ENCODE measurements around the gene STAC2. TPM values are rescaled to one million over a fixed set of nuclear protein-coding genes. Genes with fewer than 3 reads are reported as not detected.

The STAC2 gene
- total and polyA plus RNA-seq, 2 of the 13 experiments (the other 11 are each of a cell fraction or from before 2014, with no cell fraction given), result not detected

- TF ChIP-seq ZNF280B (CRISPR knock-in tag; IDR thresholded peaks at IDR 0.05; ENCODE audit: borderline replicate concordance) (no peak), ASH2L (IDR thresholded peaks at IDR 0.05; ENCODE audit: insufficient read length, low read depth, low read length) (no peak), ZNF740 (CRISPR knock-in tag; IDR thresholded peaks at IDR 0.05) (peak; percentile 70), HOXA7 (CRISPR knock-in tag; IDR thresholded peaks at IDR 0.05) (0 out of 2 replicates have a peak, but pooled peaks have one; percentile 49), GPN1 (CRISPR knock-in tag; IDR thresholded peaks at IDR 0.05; ENCODE audit: borderline replicate concordance) (no peak), ZNF839 (CRISPR knock-in tag; IDR thresholded peaks at IDR 0.05; ENCODE audit: borderline replicate concordance) (no peak), ZBTB21 (CRISPR knock-in tag; IDR thresholded peaks at IDR 0.05) (no peak), THAP9 (CRISPR knock-in tag; IDR thresholded peaks at IDR 0.05; ENCODE audit: borderline replicate concordance) (no peak; the same call in 1 of the 2 replicates), SCMH1 (CRISPR knock-in tag; IDR thresholded peaks at IDR 0.05; ENCODE audit: borderline replicate concordance) (no peak), KMT2A (CRISPR knock-in tag; IDR thresholded peaks at IDR 0.05) (no peak), HNF4A (CRISPR knock-in tag; IDR thresholded peaks at IDR 0.05) (no peak), SRF (IDR thresholded peaks at IDR 0.05; ENCODE audit: low read depth, low read length) (no peak), ZNF557 (CRISPR knock-in tag; IDR thresholded peaks at IDR 0.05) (no peak), ZNF367 (CRISPR knock-in tag; IDR thresholded peaks at IDR 0.05; ENCODE audit: borderline replicate concordance) (no peak), RXRB (CRISPR knock-in tag; IDR thresholded peaks at IDR 0.05; ENCODE audit: borderline replicate concordance) (no peak), ZSCAN25 (CRISPR knock-in tag; IDR thresholded peaks at IDR 0.05) (peak; percentile 47), HINFP (CRISPR knock-in tag; IDR thresholded peaks at IDR 0.05; ENCODE audit: low read depth) (no peak), ZFP36L1 (CRISPR knock-in tag; IDR thresholded peaks at IDR 0.05) (no peak; the same call in 1 of the 2 replicates), NR3C1 (CRISPR knock-in tag; IDR thresholded peaks at IDR 0.05) (no peak)
- TF ChIP-seq, protein P1, sequence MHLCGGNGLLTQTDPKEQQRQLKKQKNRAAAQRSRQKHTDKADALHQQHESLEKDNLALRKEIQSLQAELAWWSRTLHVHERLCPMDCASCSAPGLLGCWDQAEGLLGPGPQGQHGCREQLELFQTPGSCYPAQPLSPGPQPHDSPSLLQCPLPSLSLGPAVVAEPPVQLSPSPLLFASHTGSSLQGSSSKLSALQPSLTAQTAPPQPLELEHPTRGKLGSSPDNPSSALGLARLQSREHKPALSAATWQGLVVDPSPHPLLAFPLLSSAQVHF (CRISPR knock-in tag; IDR thresholded peaks at IDR 0.05), result peak; percentile 9; the same call in 1 of the 2 replicates
- TF ChIP-seq, protein P2, sequence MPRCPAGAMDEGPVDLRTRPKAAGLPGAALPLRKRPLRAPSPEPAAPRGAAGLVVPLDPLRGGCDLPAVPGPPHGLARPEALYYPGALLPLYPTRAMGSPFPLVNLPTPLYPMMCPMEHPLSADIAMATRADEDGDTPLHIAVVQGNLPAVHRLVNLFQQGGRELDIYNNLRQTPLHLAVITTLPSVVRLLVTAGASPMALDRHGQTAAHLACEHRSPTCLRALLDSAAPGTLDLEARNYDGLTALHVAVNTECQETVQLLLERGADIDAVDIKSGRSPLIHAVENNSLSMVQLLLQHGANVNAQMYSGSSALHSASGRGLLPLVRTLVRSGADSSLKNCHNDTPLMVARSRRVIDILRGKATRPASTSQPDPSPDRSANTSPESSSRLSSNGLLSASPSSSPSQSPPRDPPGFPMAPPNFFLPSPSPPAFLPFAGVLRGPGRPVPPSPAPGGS (CRISPR knock-in tag; IDR thresholded peaks at IDR 0.05), result peak; percentile 16; the same call in 1 of the 2 replicates
Measured at GRCh38 chr17:39197380-39198185, 28.2 kb downstream of the STAC2 start, which contains the start of gene CACNB1 (continued).
